ENCODE data around the gene OGFOD1. TPM values are rescaled to one million over a fixed set of nuclear protein-coding genes. Genes with fewer than 3 reads are reported as not detected.

OGFOD1 gene
- total RNA-seq, 4 donors from 2014 or later: 18.3 to 47.1 (median 33.1) TPM

DNA sequence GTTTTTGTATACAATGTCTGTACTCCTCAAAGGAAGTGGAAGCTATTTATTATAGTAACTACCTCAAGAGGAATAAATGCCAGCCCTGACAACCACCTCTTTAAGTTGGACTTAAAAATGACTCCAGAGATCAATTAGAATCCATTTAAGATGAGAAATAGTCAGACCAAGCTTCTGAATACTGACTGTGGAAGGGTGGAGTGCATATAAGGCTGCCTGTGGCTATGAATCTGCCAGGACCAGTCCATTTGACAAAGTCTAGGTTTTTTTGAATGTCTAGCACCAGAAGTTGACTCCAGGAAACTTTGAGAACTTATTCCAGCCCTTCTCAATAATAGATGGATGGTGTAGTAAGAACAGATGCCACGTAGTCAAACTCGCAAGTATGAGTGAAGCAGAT is 15.0 kb downstream of the OGFOD1 start:
- TF ChIP-seq CTCF (IDR thresholded peaks at IDR 0.05): no peak
- no peak for TF ChIP-seq POLR2AphosphoS5 (IDR thresholded peaks at IDR 0.05)
- no peak for TF ChIP-seq POLR2A (IDR thresholded peaks at IDR 0.05; ENCODE audit: low read depth)
- no peak for TF ChIP-seq EP300 (IDR thresholded peaks at IDR 0.05)
- peaks cover 57 to 95% (median 87%) of the 10 kb centered on the region in 4 donors for H3K36me3 ChIP-seq
- no peak for DNase-seq (ENCODE audit: extremely low spot score)
- 97% methylated on average over 2 of the region's 2 CpGs for WGBS
- H3K27me3 ChIP-seq: no peaks in the 10 kb centered on the region
- H3K27ac ChIP-seq (replicated peaks in 1 of 4): no peak overlapping the region
- H3K9me3 ChIP-seq: no peaks in the 10 kb centered on the region
- intact Hi-C loops (cut with DNase I): no loop called here
- no peaks in the 10 kb centered on the region for H3K4me1 ChIP-seq
- H3K4me3 ChIP-seq: no peak overlapping the region

DNA sequence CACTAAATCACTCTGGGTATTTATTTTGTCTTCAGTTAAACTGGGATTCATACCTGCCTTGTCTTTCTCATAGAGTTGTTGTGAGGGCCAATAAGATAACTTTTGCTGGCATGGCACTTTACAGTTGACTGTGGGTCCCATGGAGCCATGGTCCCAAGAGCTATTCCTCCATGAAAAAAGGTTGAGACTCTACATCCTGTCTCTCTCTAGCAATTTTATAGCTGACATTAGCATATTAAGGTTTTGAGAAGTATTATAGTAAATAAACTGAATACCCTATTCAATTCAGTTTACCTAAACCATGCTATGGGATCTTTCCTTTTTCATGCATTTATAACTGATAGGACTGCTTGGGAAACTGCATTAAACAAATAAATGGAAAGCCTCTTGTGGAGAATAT is 17.4 kb downstream of the OGFOD1 start:
- intact Hi-C loops (cut with DNase I): no loop called here
- DNase-seq (ENCODE audit: extremely low spot score): no peak
- H3K27ac ChIP-seq (replicated peaks in 1 of 4): no peak overlapping the region
- no peaks in the 10 kb centered on the region for H3K4me1 ChIP-seq
- H3K4me3 ChIP-seq: no peak overlapping the region
- H3K27me3 ChIP-seq: no peaks in the 10 kb centered on the region
- TF ChIP-seq POLR2AphosphoS5 (IDR thresholded peaks at IDR 0.05): no peak
- TF ChIP-seq CTCF (IDR thresholded peaks at IDR 0.05): no peak
- TF ChIP-seq POLR2A (IDR thresholded peaks at IDR 0.05; ENCODE audit: low read depth): no peak
- TF ChIP-seq EP300 (IDR thresholded peaks at IDR 0.05): no peak
- peaks cover 65 to 100% (median 95%) of the 10 kb centered on the region in 4 donors for H3K36me3 ChIP-seq
- H3K9me3 ChIP-seq: no peaks in the 10 kb centered on the region

GRCh38 chr16:56469748-56470147 is 18.4 kb downstream of the OGFOD1 start:
- Histone ChIP-seq H3K27ac (replicated peaks in 1 of 4) (no peak overlapping the region), H3K4me3 (no peak overlapping the region), H3K27me3 (no peaks in the 10 kb centered on the region), H3K9me3 (no peaks in the 10 kb centered on the region), H3K36me3 (peaks cover 70 to 100% (median 92%) of the 10 kb centered on the region in 4 donors), H3K4me1 (no peaks in the 10 kb centered on the region)
- WGBS: 92% methylated on average over 7 of the region's 7 CpGs
- TF ChIP-seq POLR2AphosphoS5 (IDR thresholded peaks at IDR 0.05): no peak
- no peak for TF ChIP-seq CTCF (IDR thresholded peaks at IDR 0.05)
- TF ChIP-seq POLR2A (IDR thresholded peaks at IDR 0.05; ENCODE audit: low read depth): no peak
- no peak for TF ChIP-seq EP300 (IDR thresholded peaks at IDR 0.05)
- no peak for DNase-seq (ENCODE audit: extremely low spot score)
- intact Hi-C loops (cut with DNase I): no loop called here

DNA sequence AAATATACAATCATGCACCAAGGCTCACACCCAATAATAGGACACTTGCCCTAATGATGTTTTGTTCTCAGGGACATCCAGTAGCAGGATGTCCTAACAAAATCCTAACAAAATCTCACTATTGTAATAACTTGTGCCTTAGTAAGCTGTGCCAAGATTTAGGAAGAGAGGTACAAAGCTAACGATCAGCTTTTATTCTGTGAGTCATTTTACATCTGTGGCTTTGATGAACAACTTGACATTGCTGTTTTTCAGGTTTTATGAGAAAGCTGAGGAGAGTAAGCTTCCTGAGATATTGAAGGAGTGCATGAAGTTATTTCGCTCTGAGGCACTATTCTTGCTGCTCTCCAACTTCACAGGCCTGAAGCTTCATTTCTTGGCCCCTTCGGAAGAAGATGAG is 18.9 kb downstream of the OGFOD1 start:
- Histone ChIP-seq H3K4me1 (no peaks in the 10 kb centered on the region), H3K27me3 (no peaks in the 10 kb centered on the region), H3K36me3 (peaks cover 75 to 100% (median 94%) of the 10 kb centered on the region in 4 donors), H3K4me3 (no peak overlapping the region), H3K9me3 (no peaks in the 10 kb centered on the region), H3K27ac (replicated peaks in 1 of 4) (no peak overlapping the region)
- intact Hi-C loops (cut with DNase I): no loop called here
- TF ChIP-seq EP300 (IDR thresholded peaks at IDR 0.05): no peak
- TF ChIP-seq CTCF (IDR thresholded peaks at IDR 0.05): no peak
- no peak for TF ChIP-seq POLR2A (IDR thresholded peaks at IDR 0.05; ENCODE audit: low read depth)
- no peak for TF ChIP-seq POLR2AphosphoS5 (IDR thresholded peaks at IDR 0.05)
- 78% methylated on average over 3 of the region's 3 CpGs for WGBS
- DNase-seq (ENCODE audit: extremely low spot score): no peak

DNA sequence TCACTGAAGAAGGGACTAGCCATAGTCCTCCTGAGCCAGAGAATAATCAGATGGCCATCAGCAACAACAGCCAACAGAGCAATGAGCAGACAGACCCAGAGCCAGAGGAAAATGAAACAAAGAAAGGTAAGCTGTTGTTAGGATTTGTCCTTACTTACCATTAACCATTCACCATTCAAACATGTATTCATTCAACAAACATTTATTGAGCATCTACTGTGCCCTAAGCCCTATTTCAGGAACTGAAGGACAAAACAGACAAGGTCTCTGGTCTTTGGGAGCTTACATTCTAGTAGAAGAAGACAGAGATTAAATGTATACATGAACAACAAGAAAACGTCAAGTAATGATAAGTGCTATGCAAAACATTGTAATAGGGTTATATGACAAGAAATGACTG is 19.3 kb downstream of the OGFOD1 start:
- H3K36me3 ChIP-seq: peaks cover 79 to 100% (median 96%) of the 10 kb centered on the region in 4 donors
- TF ChIP-seq POLR2AphosphoS5 (IDR thresholded peaks at IDR 0.05): no peak
- TF ChIP-seq CTCF (IDR thresholded peaks at IDR 0.05): no peak
- no peak for TF ChIP-seq EP300 (IDR thresholded peaks at IDR 0.05)
- TF ChIP-seq POLR2A (IDR thresholded peaks at IDR 0.05; ENCODE audit: low read depth): no peak
- H3K4me3 ChIP-seq: no peak overlapping the region
- 92% methylated on average over 1 of the region's 1 CpG for WGBS
- no peaks in the 10 kb centered on the region for H3K27me3 ChIP-seq
- intact Hi-C loops (cut with DNase I): no loop called here
- no peak for DNase-seq (ENCODE audit: extremely low spot score)
- H3K4me1 ChIP-seq: no peaks in the 10 kb centered on the region
- no peaks in the 10 kb centered on the region for H3K9me3 ChIP-seq
- no peak overlapping the region for H3K27ac ChIP-seq (replicated peaks in 1 of 4)

All from esophagus muscularis mucosa (tissue), 4 donors.